GM12864 (cell line): ENCODE results near the gene CHMP5.

Source experiments
- DNase-seq: peaks from one replicate; pipeline ENCODE4 v3.0.0-alpha.2; 2011; ENCODE audit warnings: low read depth
- H3K4me3 ChIP-seq: 2 replicates; pipeline ENCODE4 v1.5.1; 2011; ENCODE audit warnings: mild to moderate bottlenecking, low read depth, low read length, control low read depth
- CTCF ChIP-seq: IDR thresholded peaks from 2 replicates; pipeline ENCODE4 v1.5.1; 2011; ENCODE audit warnings: low read depth, mild to moderate bottlenecking, moderate library complexity, low read length, control low read depth, inconsistent platforms; ENCODE audit errors: missing control alignments

Gene CHMP5

GRCh38 chr9:33232815-33233214 is 32.0 kb upstream of the CHMP5 start:
- DNase-seq: no peak
- no peak for TF ChIP-seq CTCF
- H3K4me3 ChIP-seq: no peak overlapping the region

- no peak for DNase-seq
- H3K4me3 ChIP-seq: no peak overlapping the region
- TF ChIP-seq CTCF: no peak
These were observed 31.1 kb upstream of the CHMP5 start for GRCh38 chr9:33233626-33234342.

GRCh38 chr9:33234511-33235467 is 30.1 kb upstream of the CHMP5 start:
- TF ChIP-seq CTCF: no peak

GRCh38 chr9:33236571-33236970 is 28.3 kb upstream of the CHMP5 start:
- no peak overlapping the region for H3K4me3 ChIP-seq
- no peak for DNase-seq
- TF ChIP-seq CTCF: no peak

More at GRCh38 chr9:33234511-33235467, 30.1 kb upstream of the CHMP5 start:
- DNase-seq: no peak
- H3K4me3 ChIP-seq: no peak overlapping the region

GRCh38 chr9:33239921-33240320 is 24.9 kb upstream of the CHMP5 start, which contains the start of gene SPINK4:
TSS of gene SPINK4 (plus strand) at chr9:33240167. CDS start at chr9:33240209, 42 bp downstream.
- no peak for TF ChIP-seq CTCF
- no peak for DNase-seq
- H3K4me3 ChIP-seq: no peak within 1 kb of the TSS

- TF ChIP-seq CTCF: no peak
- no peak overlapping the region for H3K4me3 ChIP-seq
- no peak for DNase-seq
These were observed 23.6 kb upstream of the CHMP5 start for GRCh38 chr9:33241298-33241697.
